ENCODE data around the gene ZNF561.

GRCh38 chr19:9636018-9636417 lies 15.0 kb upstream of the ZNF561 start:
- TF ChIP-seq EZH2phosphoT487 (IDR thresholded peaks at IDR 0.05; ENCODE audit: insufficient read depth, low read depth): no peak
- no peak for TF ChIP-seq EZH2 (IDR thresholded peaks at IDR 0.05; ENCODE audit: insufficient read depth, poor library complexity, severe bottlenecking)
